HCT116 (cell line): ENCODE data around the gene GDF10. TPM values are rescaled to one million over a fixed set of nuclear protein-coding genes. Genes with fewer than 3 reads are reported as not detected.

Experiments used
- ATAC-seq: fragments of 200-7000 bp; cut with Tn5 transposase; 2 replicates; pipeline ENCODE4 v1.9.1; 2020; ENCODE audit warnings: mild to moderate bottlenecking, moderate library complexity
- BruUV-seq: library from RNA; stranded (reverse); fragments of 400-500 nt; replicated peaks from 2 replicates; lab custom pipeline; 2021; lab: Mats Ljungman, UMichigan
- CTCF ChIA-PET: fragments of 300-600 bp; sonication (Branson Sonifier 250); formaldehyde crosslinking; loops from one replicate; lab custom pipeline; 2021; ENCODE audit warnings: antibody characterized with exemption; lab: Charles Lee
- POLR2A ChIA-PET: fragments of 300-600, 350-600 bp; sonication (Branson Sonifier 250); formaldehyde crosslinking; loops from one replicate; lab custom pipeline; 2021; ENCODE audit warnings: antibody characterized with exemption; lab: Charles Lee
- RAD21 ChIA-PET, 2 experiments: fragments of 300-600 bp; sonication (Branson Sonifier 250); formaldehyde crosslinking; loops; one replicate each; lab custom pipeline; 2023; ENCODE audit warnings: low total read pairs in 2 of 2; ENCODE audit not compliant: uncharacterized antibody in 2 of 2, unreplicated experiment in 2 of 2, low non-redundant PET in 1 of 2; lab: Charles Lee
- DNase-seq: peaks from one replicate; pipeline ENCODE4 v3.0.0-alpha.2; 2010; ENCODE audit warnings: low read depth, low spot score
- H2AFZ ChIP-seq: fragments of 200-600 bp; shearing (Covaris generic), sonication (generic); 2 replicates; pipeline ENCODE4 v1.6.1; 2017; ENCODE audit warnings: low read depth, mixed run types, mixed read lengths, antibody characterized with exemption, low read length; ENCODE audit not compliant: poor library complexity, severe bottlenecking
- H3K27ac ChIP-seq: 2 replicates; pipeline ENCODE4 v1.5.1; 2012; ENCODE audit warnings: low read depth, low read length
- H3K27me3 ChIP-seq: fragments of 200-600 bp; sonication (generic); 2 replicates; pipeline ENCODE4 v1.6.1; 2016; ENCODE audit warnings: mixed run types, low read length, mixed read lengths; ENCODE audit not compliant: insufficient read depth
- H3K36me3 ChIP-seq, 2 experiments: fragments of 200-500 bp in 1 of 2; fragments of 200-600 bp in 1 of 2; sonication (Bioruptor generic) in 1 of 2; sonication (generic) in 1 of 2; 2 replicates each; pipeline versions ENCODE4 v1.5.1 to v1.6.1; 2014 to 2016; ENCODE audit warnings: low read length in 2 of 2, inconsistent platforms in 1 of 2, mixed read lengths in 1 of 2, mixed run types in 1 of 2; ENCODE audit not compliant: insufficient read depth in 2 of 2, control insufficient read depth in 1 of 2
- H3K4me1 ChIP-seq, 2 experiments: fragments of 200-600 bp in 1 of 2; sonication (generic) in 1 of 2; 2 replicates each; pipeline versions ENCODE4 v1.5.1 to v1.6.1; 2012 to 2017; ENCODE audit warnings: low read length in 2 of 2, inconsistent platforms in 1 of 2, mild to moderate bottlenecking in 1 of 2, mixed read lengths in 1 of 2, mixed run types in 1 of 2, moderate library complexity in 1 of 2; ENCODE audit not compliant: insufficient read depth in 2 of 2, control insufficient read depth in 1 of 2
- H3K4me2 ChIP-seq: fragments of 200-600 bp; sonication (generic); 2 replicates; pipeline ENCODE4 v1.6.1; 2017; ENCODE audit warnings: mixed run types, low read length, mixed read lengths
- H3K4me3 ChIP-seq, 2 experiments: fragments of 200-600 bp in 1 of 2; sonication (generic) in 1 of 2; replicated peaks in 1 of 2; 2 replicates each; pipeline ENCODE4 v1.5.1; 2011 to 2016; ENCODE audit warnings: low read length in 2 of 2, control low read depth in 1 of 2, low read depth in 1 of 2, mild to moderate bottlenecking in 1 of 2, mixed read lengths in 1 of 2, mixed run types in 1 of 2
- H3K79me2 ChIP-seq: fragments of 200-600 bp; sonication (generic); 2 replicates; pipeline ENCODE4 v1.6.1; 2017; ENCODE audit warnings: mild to moderate bottlenecking, mixed run types, low read length, moderate library complexity, mixed read lengths; ENCODE audit not compliant: insufficient read depth
- H3K9ac ChIP-seq: fragments of 200-600 bp; sonication (generic); 2 replicates; pipeline ENCODE4 v1.6.1; 2016; ENCODE audit warnings: low read length, mixed read lengths
- H3K9me2 ChIP-seq: fragments of 200-600 bp; sonication (generic), shearing (Covaris generic); 2 replicates; pipeline ENCODE4 v1.6.1; 2017; ENCODE audit warnings: mixed run types, mild to moderate bottlenecking, moderate library complexity; ENCODE audit not compliant: insufficient read depth
- H3K9me3 ChIP-seq, 2 experiments: fragments of 200-500 bp in 1 of 2; fragments of 200-600 bp in 1 of 2; sonication (Bioruptor generic) in 1 of 2; sonication (generic) in 1 of 2; 2 replicates each; pipeline ENCODE4 v1.6.1; 2014 to 2017; ENCODE audit warnings: low read length in 2 of 2, mixed read lengths in 2 of 2, inconsistent platforms in 1 of 2, low read depth in 1 of 2, mild to moderate bottlenecking in 1 of 2, mixed run types in 1 of 2, moderate library complexity in 1 of 2; ENCODE audit not compliant: control insufficient read depth in 1 of 2, insufficient read depth in 1 of 2
- H4K20me1 ChIP-seq: fragments of 200-600 bp; sonication (generic), shearing (Covaris generic); 2 replicates; pipeline ENCODE4 v1.6.1; 2017; ENCODE audit warnings: mixed run types, mild to moderate bottlenecking, moderate library complexity; ENCODE audit not compliant: insufficient read depth
- CBX3 ChIP-seq: IDR thresholded peaks from 2 replicates; pipeline ENCODE4 v1.6.1; 2012; ENCODE audit warnings: low read depth
- EGR1 ChIP-seq: IDR thresholded peaks from 2 replicates; pipeline ENCODE4 v1.6.1; 2012; ENCODE audit warnings: low read depth
- ELF1 ChIP-seq: IDR thresholded peaks from 2 replicates; pipeline ENCODE4 v1.6.1; 2012; ENCODE audit warnings: low read depth, borderline replicate concordance
- EZH2phosphoT487 ChIP-seq: fragments of 200-600 bp; IDR thresholded peaks from 2 replicates; pipeline ENCODE4 v1.6.1; 2018; ENCODE audit warnings: antibody characterized with exemption, borderline replicate concordance
- FOSL1 ChIP-seq: IDR thresholded peaks from 2 replicates; pipeline ENCODE4 v1.6.1; 2012; ENCODE audit warnings: low read depth
- JUND ChIP-seq: IDR thresholded peaks from 2 replicates; pipeline ENCODE4 v1.6.1; 2012
- POLR2AphosphoS5 ChIP-seq: IDR thresholded peaks from 2 replicates; pipeline ENCODE4 v1.6.1; 2011; ENCODE audit warnings: mild to moderate bottlenecking, low read depth, low read length, moderate library complexity
- RAD21 ChIP-seq: IDR thresholded peaks from 2 replicates; pipeline ENCODE4 v1.6.1; 2012; ENCODE audit warnings: low read depth, mild to moderate bottlenecking
- SIN3A ChIP-seq: IDR thresholded peaks from 2 replicates; pipeline ENCODE4 v1.6.1; 2012; ENCODE audit warnings: low read depth
- SP1 ChIP-seq: IDR thresholded peaks from 2 replicates; pipeline ENCODE4 v1.6.1; 2012; ENCODE audit warnings: low read depth
- SRF ChIP-seq: IDR thresholded peaks from 2 replicates; pipeline ENCODE4 v1.6.1; 2012; ENCODE audit warnings: low read depth
- TCF7L2 ChIP-seq: IDR thresholded peaks from 2 replicates; pipeline ENCODE4 v1.7.0; 2011; ENCODE audit warnings: borderline replicate concordance, inconsistent platforms; ENCODE audit not compliant: insufficient read depth, insufficient read length; ENCODE audit errors: extremely low read depth
- YY1 ChIP-seq: IDR thresholded peaks from 2 replicates; pipeline ENCODE4 v1.6.1; 2011; ENCODE audit warnings: low read length, low read depth, moderate library complexity, mild to moderate bottlenecking; ENCODE audit not compliant: insufficient replicate concordance; ENCODE audit errors: extremely low read depth
- ZFX ChIP-seq: fragments of 450-650 bp; IDR thresholded peaks from 2 replicates; pipeline ENCODE4 v1.6.1; 2017
- intact Hi-C: fragments of 100-400 bp; cut with micrococcal nuclease; formaldehyde crosslinking; loops from 2 replicates; pipeline ENCODE4 v1.10.0; 2022
- total RNA-seq: library from RNA; stranded (reverse); gene quantifications from one replicate; pipeline ENCODE4 v1.2.1, GENCODE V29; 2021; ENCODE audit not compliant: unreplicated experiment
- TF ChIP-seq, protein P1 (sequence below): IDR thresholded peaks from 2 replicates; pipeline ENCODE4 v1.6.1; 2011; ENCODE audit warnings: mild to moderate bottlenecking, low read length, moderate library complexity; ENCODE audit not compliant: insufficient replicate concordance; ENCODE audit errors: extremely low read depth
- TF ChIP-seq, protein P2 (sequence below), 3 experiments: fragments of 200-600 bp in 1 of 3; sonication (generic) in 1 of 3; IDR thresholded peaks in 2 of 3; conservative IDR thresholded peaks in 1 of 3; 2 replicates each; pipeline ENCODE4 v1.5.1; 2012 to 2017; ENCODE audit warnings: low read depth in 2 of 3, low read length in 2 of 3, antibody characterized with exemption in 1 of 3, borderline replicate concordance in 1 of 3, control low read depth in 1 of 3, mild to moderate bottlenecking in 1 of 3, mixed read lengths in 1 of 3, mixed run types in 1 of 3, moderate library complexity in 1 of 3; ENCODE audit not compliant: insufficient read depth in 1 of 3
- TF ChIP-seq, protein P3 (sequence below): IDR thresholded peaks from 2 replicates; pipeline ENCODE4 v1.6.1; 2012; ENCODE audit warnings: low read depth
- TF ChIP-seq, protein P4 (sequence below): IDR thresholded peaks from 2 replicates; pipeline ENCODE4 v1.6.1; 2012
- TF ChIP-seq, protein P5 (sequence below): IDR thresholded peaks from 2 replicates; pipeline ENCODE4 v1.6.1; 2012

Gene GDF10
- total RNA-seq, 1 experiment from 2014 or later = not detected

DNA sequence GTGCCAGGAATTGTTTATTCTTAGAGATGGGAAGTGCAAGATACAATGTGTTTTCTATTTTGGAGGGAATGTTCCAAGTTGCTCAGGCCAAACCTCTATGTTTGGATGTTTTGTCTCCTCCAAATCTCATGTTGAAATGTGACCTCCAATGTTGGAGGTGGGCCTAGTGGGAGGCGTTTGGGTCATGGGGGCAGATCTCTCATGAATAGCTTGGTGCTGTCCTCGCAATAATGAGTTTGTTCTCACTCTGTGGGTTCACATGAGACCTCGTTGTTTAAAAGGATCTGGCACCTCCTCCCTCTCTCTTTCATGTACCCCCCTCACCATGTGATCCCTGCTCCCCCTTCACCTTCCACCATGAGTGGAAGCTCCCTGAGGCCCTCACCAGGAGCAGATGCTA lies 8.3 kb upstream of the GDF10 start:
- DNase-seq = no peak
- POLR2A ChIA-PET = no interaction called here
- Histone ChIP-seq H3K9me2 (no peaks in the 10 kb centered on the region), H3K9me3 (no peaks in the 10 kb centered on the region), H2AFZ (no peak overlapping the region)
- BruUV-seq = no TSS peak
- TF ChIP-seq, protein P1, sequence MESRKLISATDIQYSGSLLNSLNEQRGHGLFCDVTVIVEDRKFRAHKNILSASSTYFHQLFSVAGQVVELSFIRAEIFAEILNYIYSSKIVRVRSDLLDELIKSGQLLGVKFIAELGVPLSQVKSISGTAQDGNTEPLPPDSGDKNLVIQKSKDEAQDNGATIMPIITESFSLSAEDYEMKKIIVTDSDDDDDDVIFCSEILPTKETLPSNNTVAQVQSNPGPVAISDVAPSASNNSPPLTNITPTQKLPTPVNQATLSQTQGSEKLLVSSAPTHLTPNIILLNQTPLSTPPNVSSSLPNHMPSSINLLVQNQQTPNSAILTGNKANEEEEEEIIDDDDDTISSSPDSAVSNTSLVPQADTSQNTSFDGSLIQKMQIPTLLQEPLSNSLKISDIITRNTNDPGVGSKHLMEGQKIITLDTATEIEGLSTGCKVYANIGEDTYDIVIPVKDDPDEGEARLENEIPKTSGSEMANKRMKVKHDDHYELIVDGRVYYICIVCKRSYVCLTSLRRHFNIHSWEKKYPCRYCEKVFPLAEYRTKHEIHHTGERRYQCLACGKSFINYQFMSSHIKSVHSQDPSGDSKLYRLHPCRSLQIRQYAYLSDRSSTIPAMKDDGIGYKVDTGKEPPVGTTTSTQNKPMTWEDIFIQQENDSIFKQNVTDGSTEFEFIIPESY = no peak
- TF ChIP-seq POLR2AphosphoS5 (no peak), SP1 (no peak), ZFX (no peak), EGR1 (no peak), YY1 (no peak), SIN3A (no peak), TCF7L2 (no peak), ELF1 (no peak), RAD21 (no peak), FOSL1 (no peak), JUND (no peak), SRF (no peak), CBX3 (no peak), EZH2phosphoT487 (no peak)
- TF ChIP-seq, protein P2, sequence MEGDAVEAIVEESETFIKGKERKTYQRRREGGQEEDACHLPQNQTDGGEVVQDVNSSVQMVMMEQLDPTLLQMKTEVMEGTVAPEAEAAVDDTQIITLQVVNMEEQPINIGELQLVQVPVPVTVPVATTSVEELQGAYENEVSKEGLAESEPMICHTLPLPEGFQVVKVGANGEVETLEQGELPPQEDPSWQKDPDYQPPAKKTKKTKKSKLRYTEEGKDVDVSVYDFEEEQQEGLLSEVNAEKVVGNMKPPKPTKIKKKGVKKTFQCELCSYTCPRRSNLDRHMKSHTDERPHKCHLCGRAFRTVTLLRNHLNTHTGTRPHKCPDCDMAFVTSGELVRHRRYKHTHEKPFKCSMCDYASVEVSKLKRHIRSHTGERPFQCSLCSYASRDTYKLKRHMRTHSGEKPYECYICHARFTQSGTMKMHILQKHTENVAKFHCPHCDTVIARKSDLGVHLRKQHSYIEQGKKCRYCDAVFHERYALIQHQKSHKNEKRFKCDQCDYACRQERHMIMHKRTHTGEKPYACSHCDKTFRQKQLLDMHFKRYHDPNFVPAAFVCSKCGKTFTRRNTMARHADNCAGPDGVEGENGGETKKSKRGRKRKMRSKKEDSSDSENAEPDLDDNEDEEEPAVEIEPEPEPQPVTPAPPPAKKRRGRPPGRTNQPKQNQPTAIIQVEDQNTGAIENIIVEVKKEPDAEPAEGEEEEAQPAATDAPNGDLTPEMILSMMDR (IDR thresholded peaks at IDR 0.05 in 2 of 3, conservative IDR thresholded peaks at IDR 0.05 in 1 of 3; ENCODE audit: borderline replicate concordance in 1 of 3, insufficient read depth in 1 of 3, low read depth in 2 of 3, low read length in 2 of 3) = no peak
- TF ChIP-seq, protein P3, sequence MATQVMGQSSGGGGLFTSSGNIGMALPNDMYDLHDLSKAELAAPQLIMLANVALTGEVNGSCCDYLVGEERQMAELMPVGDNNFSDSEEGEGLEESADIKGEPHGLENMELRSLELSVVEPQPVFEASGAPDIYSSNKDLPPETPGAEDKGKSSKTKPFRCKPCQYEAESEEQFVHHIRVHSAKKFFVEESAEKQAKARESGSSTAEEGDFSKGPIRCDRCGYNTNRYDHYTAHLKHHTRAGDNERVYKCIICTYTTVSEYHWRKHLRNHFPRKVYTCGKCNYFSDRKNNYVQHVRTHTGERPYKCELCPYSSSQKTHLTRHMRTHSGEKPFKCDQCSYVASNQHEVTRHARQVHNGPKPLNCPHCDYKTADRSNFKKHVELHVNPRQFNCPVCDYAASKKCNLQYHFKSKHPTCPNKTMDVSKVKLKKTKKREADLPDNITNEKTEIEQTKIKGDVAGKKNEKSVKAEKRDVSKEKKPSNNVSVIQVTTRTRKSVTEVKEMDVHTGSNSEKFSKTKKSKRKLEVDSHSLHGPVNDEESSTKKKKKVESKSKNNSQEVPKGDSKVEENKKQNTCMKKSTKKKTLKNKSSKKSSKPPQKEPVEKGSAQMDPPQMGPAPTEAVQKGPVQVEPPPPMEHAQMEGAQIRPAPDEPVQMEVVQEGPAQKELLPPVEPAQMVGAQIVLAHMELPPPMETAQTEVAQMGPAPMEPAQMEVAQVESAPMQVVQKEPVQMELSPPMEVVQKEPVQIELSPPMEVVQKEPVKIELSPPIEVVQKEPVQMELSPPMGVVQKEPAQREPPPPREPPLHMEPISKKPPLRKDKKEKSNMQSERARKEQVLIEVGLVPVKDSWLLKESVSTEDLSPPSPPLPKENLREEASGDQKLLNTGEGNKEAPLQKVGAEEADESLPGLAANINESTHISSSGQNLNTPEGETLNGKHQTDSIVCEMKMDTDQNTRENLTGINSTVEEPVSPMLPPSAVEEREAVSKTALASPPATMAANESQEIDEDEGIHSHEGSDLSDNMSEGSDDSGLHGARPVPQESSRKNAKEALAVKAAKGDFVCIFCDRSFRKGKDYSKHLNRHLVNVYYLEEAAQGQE = no peak
- TF ChIP-seq, protein P4, sequence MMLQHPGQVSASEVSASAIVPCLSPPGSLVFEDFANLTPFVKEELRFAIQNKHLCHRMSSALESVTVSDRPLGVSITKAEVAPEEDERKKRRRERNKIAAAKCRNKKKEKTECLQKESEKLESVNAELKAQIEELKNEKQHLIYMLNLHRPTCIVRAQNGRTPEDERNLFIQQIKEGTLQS = no peak
- TF ChIP-seq, protein P5, sequence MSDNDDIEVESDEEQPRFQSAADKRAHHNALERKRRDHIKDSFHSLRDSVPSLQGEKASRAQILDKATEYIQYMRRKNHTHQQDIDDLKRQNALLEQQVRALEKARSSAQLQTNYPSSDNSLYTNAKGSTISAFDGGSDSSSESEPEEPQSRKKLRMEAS = no peak
- TF ChIP-seq, all 23 proteins: peak for 0
- H4K20me1 ChIP-seq = no peaks in the 10 kb centered on the region
- H3K27me3 ChIP-seq = 0 out of 2 replicates have a peak, but pooled peaks cover 1% of the 10 kb centered on the region
- no peaks in the 10 kb centered on the region for H3K4me1 ChIP-seq
- no peak overlapping the region for H3K27ac ChIP-seq
- H3K4me3 ChIP-seq = no peak overlapping the region
- ATAC-seq = no peak
- intact Hi-C loops = no loop called here
- H3K9ac ChIP-seq = no peak overlapping the region
- H3K4me2 ChIP-seq = no peak overlapping the region
- H3K36me3 ChIP-seq = no peaks in the 10 kb centered on the region
- no peaks in the 10 kb centered on the region for H3K79me2 ChIP-seq
- RAD21 ChIA-PET = no interaction called here
- CTCF ChIA-PET = interaction anchor here (1.1 kb wide), 1 partner anchor 244 kb away, joined by 5 read pairs; no protein-coding TSS in a partner anchor
